A673 (cell line): ENCODE data around the gene ERFL.

Source experiments
- CTCF ChIP-seq: fragments of 300-800, 200-600 bp; sonication (generic); conservative IDR thresholded peaks from 2 replicates; pipeline ENCODE4 v1.5.1; 2017; ENCODE audit warnings: low read depth, mild to moderate bottlenecking, antibody characterized with exemption, low read length, moderate library complexity, mixed read lengths
- EZH2 ChIP-seq: fragments of 200-600 bp; sonication (generic); IDR thresholded peaks from 2 replicates; pipeline ENCODE4 v1.6.1; 2017; ENCODE audit warnings: borderline replicate concordance, low read depth, mild to moderate bottlenecking, mixed read lengths, antibody characterized with exemption, low read length; ENCODE audit not compliant: poor library complexity, severe bottlenecking

DNA sequence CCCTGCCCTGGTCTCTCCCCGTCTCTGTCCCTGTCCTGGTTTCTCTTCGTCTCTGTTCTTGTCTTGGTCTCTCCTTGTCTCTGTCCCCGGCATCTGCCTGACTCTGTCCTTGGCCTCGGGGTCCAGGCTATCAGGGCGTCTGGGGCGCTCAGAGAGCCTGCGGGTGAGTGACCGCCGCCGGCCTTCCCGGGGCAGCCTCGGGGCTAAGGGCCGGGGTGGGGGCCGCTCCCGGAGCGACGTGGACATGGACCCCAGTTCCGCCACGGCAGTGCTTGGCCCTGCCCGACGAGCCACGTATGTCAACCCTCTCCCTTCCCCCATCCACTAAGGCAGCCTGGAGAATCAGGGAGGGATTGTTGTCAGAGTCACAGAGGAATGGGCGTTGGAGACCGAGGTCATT is 30.4 kb downstream of the ERFL start:
- TF ChIP-seq CTCF (no peak), EZH2 (no peak)
